ENCODE measurements around the gene GALNT10.

GRCh38 chr5:154321546-154321945, 131.0 kb downstream of the GALNT10 start:
- TF ChIP-seq CTCF (IDR thresholded peaks at IDR 0.05; ENCODE audit: borderline replicate concordance, extremely low read depth, low read length, poor library complexity, severe bottlenecking) (no peak), EZH2 (IDR thresholded peaks at IDR 0.05; ENCODE audit: borderline replicate concordance, low read depth, low read length, severe bottlenecking) (no peak)
